ENCODE results near the gene MAOA.

DNA sequence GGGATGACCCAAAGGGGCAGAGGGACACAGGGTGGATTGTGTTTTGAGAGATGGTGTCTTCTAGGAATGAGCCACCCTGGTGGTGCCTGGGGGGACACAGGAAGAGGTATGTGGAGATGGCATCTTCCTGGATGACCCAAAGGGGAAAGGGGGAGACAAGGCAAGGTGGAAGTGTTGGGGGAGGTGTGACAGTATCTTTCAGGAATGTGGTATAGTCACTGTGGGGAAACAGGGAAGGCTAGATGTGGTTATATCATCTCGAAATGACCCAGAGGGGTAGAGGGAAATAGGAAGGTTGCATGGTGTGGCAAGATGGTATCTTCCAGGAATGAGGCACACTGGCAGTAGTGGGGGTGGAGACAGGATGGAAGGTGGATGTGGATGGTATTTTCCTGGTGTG lies 62.9 kb downstream of the MAOA start:
- TF ChIP-seq, protein P1, sequence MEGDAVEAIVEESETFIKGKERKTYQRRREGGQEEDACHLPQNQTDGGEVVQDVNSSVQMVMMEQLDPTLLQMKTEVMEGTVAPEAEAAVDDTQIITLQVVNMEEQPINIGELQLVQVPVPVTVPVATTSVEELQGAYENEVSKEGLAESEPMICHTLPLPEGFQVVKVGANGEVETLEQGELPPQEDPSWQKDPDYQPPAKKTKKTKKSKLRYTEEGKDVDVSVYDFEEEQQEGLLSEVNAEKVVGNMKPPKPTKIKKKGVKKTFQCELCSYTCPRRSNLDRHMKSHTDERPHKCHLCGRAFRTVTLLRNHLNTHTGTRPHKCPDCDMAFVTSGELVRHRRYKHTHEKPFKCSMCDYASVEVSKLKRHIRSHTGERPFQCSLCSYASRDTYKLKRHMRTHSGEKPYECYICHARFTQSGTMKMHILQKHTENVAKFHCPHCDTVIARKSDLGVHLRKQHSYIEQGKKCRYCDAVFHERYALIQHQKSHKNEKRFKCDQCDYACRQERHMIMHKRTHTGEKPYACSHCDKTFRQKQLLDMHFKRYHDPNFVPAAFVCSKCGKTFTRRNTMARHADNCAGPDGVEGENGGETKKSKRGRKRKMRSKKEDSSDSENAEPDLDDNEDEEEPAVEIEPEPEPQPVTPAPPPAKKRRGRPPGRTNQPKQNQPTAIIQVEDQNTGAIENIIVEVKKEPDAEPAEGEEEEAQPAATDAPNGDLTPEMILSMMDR (IDR thresholded peaks at IDR 0.05; ENCODE audit: low read length), result no peak
- TF ChIP-seq EZH2 (optimal IDR thresholded peaks at IDR 0.05; ENCODE audit: low read depth, low read length), result no peak

All from MM.1S (cell line).